GM21786 (cell line): Measurements from ENCODE around the gene PRKN.
"Not testable (repeated sequence)": the region's sequence is repeated elsewhere in the genome, so short reads cannot be mapped to it uniquely, and the experiment has no call there.

Source experiments
- ATAC-seq: cut with Tn5 transposase; IDR thresholded peaks from one replicate; pipeline ENCODE4 v1.9.1; 2021; ENCODE audit not compliant: unreplicated experiment

PRKN gene

GRCh38 chr6:161309774-161310173 lies 1417.8 kb downstream of the PRKN start:
- not testable (repeated sequence) for ATAC-seq

GRCh38 chr6:161308075-161308655 lies 1419.4 kb downstream of the PRKN start:
- no peak for ATAC-seq

GRCh38 chr6:161305860-161306259 lies 1421.7 kb downstream of the PRKN start:
- ATAC-seq = no peak

GRCh38 chr6:161303628-161304340 lies 1423.8 kb downstream of the PRKN start:
- ATAC-seq = no peak

- ATAC-seq = no peak
Observed at GRCh38 chr6:161302949-161303348, 1424.6 kb downstream of the PRKN start.

GRCh38 chr6:161301338-161301737 lies 1426.2 kb downstream of the PRKN start:
- no peak for ATAC-seq

GRCh38 chr6:161300823-161301222 lies 1426.7 kb downstream of the PRKN start:
- no peak for ATAC-seq

- no peak for ATAC-seq
Observed at GRCh38 chr6:161299726-161300125, 1427.8 kb downstream of the PRKN start.
